SU-DHL-6 (cell line): ENCODE results near the gene TLK1.

Experiments used
- H2AFZ ChIP-seq: fragments of 200-600 bp; sonication (generic); 2 replicates; pipeline ENCODE4 v1.6.1; 2014; ENCODE audit warnings: low read depth, mild to moderate bottlenecking, moderate library complexity, mixed read lengths, antibody characterized with exemption, low read length; ENCODE audit not compliant: severe bottlenecking
- H3F3A ChIP-seq: fragments of 200-600 bp; shearing (Covaris generic); 2 replicates; pipeline ENCODE4 v1.6.0; 2016; ENCODE audit warnings: antibody characterized with exemption, mild to moderate bottlenecking; ENCODE audit not compliant: insufficient read depth
- H3K27ac ChIP-seq: fragments of 200-600 bp; sonication (generic); 2 replicates; pipeline ENCODE4 v1.5.1; 2016; ENCODE audit warnings: low read depth, mild to moderate bottlenecking, low read length, moderate library complexity, mixed read lengths
- H3K27me3 ChIP-seq: fragments of 200-600 bp; sonication (generic), shearing (Covaris generic); 2 replicates; pipeline ENCODE4 v1.6.0; 2014; ENCODE audit warnings: mild to moderate bottlenecking, low read length
- H3K36me3 ChIP-seq: fragments of 200-600 bp; sonication (generic); 2 replicates; pipeline ENCODE4 v1.6.1; 2014; ENCODE audit warnings: mild to moderate bottlenecking, low read length, mixed read lengths
- H3K4me2 ChIP-seq: fragments of 300-600, 200-600 bp; shearing (Covaris generic), sonication (generic); 2 replicates; pipeline ENCODE4 v1.6.0; 2014; ENCODE audit warnings: low read length, low read depth, mild to moderate bottlenecking; ENCODE audit not compliant: poor library complexity, severe bottlenecking
- H3K4me3 ChIP-seq: fragments of 200-600 bp; sonication (generic); 2 replicates; pipeline ENCODE4 v1.5.1; 2014; ENCODE audit warnings: antibody characterized with exemption, low read length, mild to moderate bottlenecking, mixed read lengths; ENCODE audit not compliant: insufficient read depth, poor library complexity, severe bottlenecking
- H3K79me2 ChIP-seq: fragments of 200-600 bp; sonication (generic); 2 replicates; pipeline ENCODE4 v1.6.1; 2014; ENCODE audit warnings: mild to moderate bottlenecking, low read length, moderate library complexity; ENCODE audit not compliant: insufficient read depth
- H3K9ac ChIP-seq: fragments of 200-600 bp; sonication (generic); 2 replicates; pipeline ENCODE4 v1.7.0; 2014; ENCODE audit warnings: mild to moderate bottlenecking, low read length
- H3K9me2 ChIP-seq: fragments of 200-600 bp; sonication (generic); replicated peaks from 2 replicates; pipeline ENCODE4 v1.6.1; 2014; ENCODE audit warnings: low read length; ENCODE audit not compliant: insufficient read depth
- H3K9me3 ChIP-seq: fragments of 200-600 bp; sonication (generic); 2 replicates; pipeline ENCODE4 v1.6.1; 2014; ENCODE audit warnings: low read length, mixed read lengths; ENCODE audit not compliant: insufficient read depth
- H4K20me1 ChIP-seq: fragments of 200-600 bp; sonication (generic); 2 replicates; pipeline ENCODE4 v1.6.1; 2014; ENCODE audit warnings: low read depth, mild to moderate bottlenecking, antibody characterized with exemption, low read length, moderate library complexity, mixed read lengths
- CTCF ChIP-seq: fragments of 200-600 bp; sonication (generic); IDR thresholded peaks from one replicate; pipeline ENCODE4 v1.5.1; 2017; ENCODE audit warnings: antibody characterized with exemption, mild to moderate bottlenecking, low read length, moderate library complexity; ENCODE audit not compliant: insufficient read depth, poor library complexity, severe bottlenecking
- EZH2phosphoT487 ChIP-seq: fragments of 200-600 bp; sonication (generic), shearing (Covaris generic); conservative IDR thresholded peaks from 2 replicates; pipeline ENCODE4 v1.6.1; 2018; ENCODE audit warnings: mild to moderate bottlenecking, antibody characterized with exemption, low read length, moderate library complexity, mixed read lengths

Gene TLK1

GRCh38 chr2:171171808-171172207 lies 11.1 kb upstream of the TLK1 start:
- H3K9me3 ChIP-seq, result no peaks in the 10 kb centered on the region
- no peaks in the 10 kb centered on the region for H4K20me1 ChIP-seq
- H3K4me3 ChIP-seq, result no peak overlapping the region
- no peaks in the 10 kb centered on the region for H3F3A ChIP-seq
- H3K9me2 ChIP-seq, result no peaks in the 10 kb centered on the region
- H3K36me3 ChIP-seq, result no peaks in the 10 kb centered on the region
- no peak overlapping the region for H2AFZ ChIP-seq
- no peak overlapping the region for H3K4me2 ChIP-seq
- no peaks in the 10 kb centered on the region for H3K79me2 ChIP-seq
- no peak overlapping the region for H3K27ac ChIP-seq
- H3K27me3 ChIP-seq, result no peaks in the 10 kb centered on the region
- no peak overlapping the region for H3K9ac ChIP-seq
- no peak for TF ChIP-seq EZH2phosphoT487
- TF ChIP-seq CTCF, result no peak

DNA sequence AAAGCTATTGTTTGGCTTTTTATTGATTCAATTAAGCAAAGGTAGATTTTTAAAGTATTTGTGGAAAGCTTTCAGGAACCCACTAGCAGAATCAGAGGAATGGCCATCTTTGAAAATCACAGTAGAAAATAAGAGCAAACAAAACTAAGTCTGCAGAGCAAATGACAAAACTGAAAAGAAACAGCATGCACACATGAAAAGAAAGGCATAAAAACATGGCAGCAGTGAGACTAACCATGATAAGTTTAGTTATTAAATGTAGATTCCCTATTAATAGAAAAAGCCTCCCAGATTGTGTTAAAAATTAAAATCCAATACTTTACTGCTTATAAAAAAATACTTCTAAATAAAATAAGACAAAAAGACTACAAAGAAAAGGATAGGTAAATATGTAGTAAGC lies 9.1 kb upstream of the TLK1 start:
- Histone ChIP-seq H3K27ac (no peak overlapping the region), H3K4me3 (no peak overlapping the region), H3K9me3 (no peaks in the 10 kb centered on the region), H3K9me2 (no peaks in the 10 kb centered on the region), H3K79me2 (no peaks in the 10 kb centered on the region), H4K20me1 (no peaks in the 10 kb centered on the region), H3K36me3 (no peaks in the 10 kb centered on the region), H3K9ac (no peak overlapping the region), H3F3A (no peaks in the 10 kb centered on the region), H3K4me2 (no peak overlapping the region), H2AFZ (no peak overlapping the region), H3K27me3 (no peaks in the 10 kb centered on the region)
- no peak for TF ChIP-seq EZH2phosphoT487
- no peak for TF ChIP-seq CTCF

DNA sequence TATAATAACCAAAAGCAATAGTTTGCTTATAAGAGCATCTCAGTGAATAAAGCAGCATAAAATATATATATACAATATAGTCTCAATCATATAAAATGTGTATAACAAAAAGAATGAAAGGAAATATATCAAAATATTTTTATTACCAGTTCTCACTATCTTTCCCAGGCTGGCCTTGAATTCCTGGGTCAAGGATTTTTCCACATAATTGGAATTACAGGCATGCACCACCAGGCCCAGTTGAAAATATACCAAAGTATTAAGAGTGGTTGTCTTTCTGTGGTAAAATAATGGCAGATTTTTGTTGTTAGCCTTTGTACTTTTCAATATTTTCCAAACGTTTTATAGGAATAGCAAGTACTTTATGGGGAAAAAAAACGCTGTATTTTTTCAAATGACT lies 8.6 kb upstream of the TLK1 start:
- Histone ChIP-seq H3K9me2 (no peaks in the 10 kb centered on the region), H3K27ac (no peak overlapping the region), H3K4me2 (no peak overlapping the region), H3K27me3 (no peaks in the 10 kb centered on the region), H3K9ac (no peak overlapping the region), H3K9me3 (no peaks in the 10 kb centered on the region), H3K36me3 (no peaks in the 10 kb centered on the region), H3K4me3 (no peak overlapping the region), H2AFZ (no peak overlapping the region), H3F3A (peaks cover 3% of the 10 kb centered on the region; the same call in 1 of the 2 replicates), H3K79me2 (no peaks in the 10 kb centered on the region), H4K20me1 (no peaks in the 10 kb centered on the region)
- TF ChIP-seq EZH2phosphoT487, result no peak
- no peak for TF ChIP-seq CTCF
